GM10847 (cell line): ENCODE results near the gene BCAN.

Experiments used
- POLR2A ChIP-seq: IDR thresholded peaks from 2 replicates; pipeline ENCODE4 v1.6.1; 2011; ENCODE audit not compliant: insufficient read length; ENCODE audit errors: extremely low read depth

The BCAN gene

DNA sequence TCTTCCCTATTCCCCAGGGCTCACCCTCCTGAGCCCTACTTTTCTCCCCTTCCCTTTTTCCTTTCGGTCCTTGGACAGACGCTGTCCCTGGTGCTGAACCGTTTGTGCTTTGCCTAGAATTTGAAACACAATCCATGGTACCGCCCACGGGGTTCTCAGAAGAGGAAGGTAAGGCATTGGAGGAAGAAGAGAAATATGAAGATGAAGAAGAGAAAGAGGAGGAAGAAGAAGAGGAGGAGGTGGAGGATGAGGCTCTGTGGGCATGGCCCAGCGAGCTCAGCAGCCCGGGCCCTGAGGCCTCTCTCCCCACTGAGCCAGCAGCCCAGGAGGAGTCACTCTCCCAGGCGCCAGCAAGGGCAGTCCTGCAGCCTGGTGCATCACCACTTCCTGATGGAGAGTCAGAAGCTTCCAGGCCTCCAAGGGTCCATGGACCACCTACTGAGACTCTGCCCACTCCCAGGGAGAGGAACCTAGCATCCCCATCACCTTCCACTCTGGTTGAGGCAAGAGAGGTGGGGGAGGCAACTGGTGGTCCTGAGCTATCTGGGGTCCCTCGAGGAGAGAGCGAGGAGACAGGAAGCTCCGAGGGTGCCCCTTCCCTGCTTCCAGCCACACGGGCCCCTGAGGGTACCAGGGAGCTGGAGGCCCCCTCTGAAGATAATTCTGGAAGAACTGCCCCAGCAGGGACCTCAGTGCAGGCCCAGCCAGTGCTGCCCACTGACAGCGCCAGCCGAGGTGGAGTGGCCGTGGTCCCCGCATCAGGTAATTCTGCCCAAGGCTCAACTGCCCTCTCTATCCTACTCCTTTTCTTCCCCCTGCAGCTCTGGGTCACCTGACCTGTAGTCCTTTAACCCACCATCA, 10.4 kb downstream of the BCAN start:
- TF ChIP-seq POLR2A: no peak

- no peak for TF ChIP-seq POLR2A
Observed at GRCh38 chr1:156652992-156653355, 11.1 kb downstream of the BCAN start.

DNA sequence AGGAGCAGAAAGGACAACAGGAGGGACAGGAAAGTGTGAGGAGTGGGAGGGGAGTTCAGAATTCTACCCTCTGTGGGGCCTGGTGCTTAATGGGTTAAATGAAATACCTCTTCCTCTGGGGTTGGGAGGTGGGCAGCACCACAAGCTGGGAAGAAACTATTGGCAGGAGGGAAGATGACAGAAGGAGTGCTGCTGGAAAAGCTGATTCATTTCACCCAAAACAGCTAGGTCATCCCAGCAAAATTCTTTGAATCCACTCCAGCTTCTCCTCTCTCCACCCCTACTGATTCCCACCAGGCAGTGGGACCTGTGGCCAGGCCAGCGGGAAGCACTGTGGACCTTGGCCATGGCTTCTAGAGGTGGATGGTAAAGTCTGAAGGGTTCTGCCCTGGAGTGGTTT, 12.8 kb downstream of the BCAN start:
- TF ChIP-seq POLR2A: no peak

DNA sequence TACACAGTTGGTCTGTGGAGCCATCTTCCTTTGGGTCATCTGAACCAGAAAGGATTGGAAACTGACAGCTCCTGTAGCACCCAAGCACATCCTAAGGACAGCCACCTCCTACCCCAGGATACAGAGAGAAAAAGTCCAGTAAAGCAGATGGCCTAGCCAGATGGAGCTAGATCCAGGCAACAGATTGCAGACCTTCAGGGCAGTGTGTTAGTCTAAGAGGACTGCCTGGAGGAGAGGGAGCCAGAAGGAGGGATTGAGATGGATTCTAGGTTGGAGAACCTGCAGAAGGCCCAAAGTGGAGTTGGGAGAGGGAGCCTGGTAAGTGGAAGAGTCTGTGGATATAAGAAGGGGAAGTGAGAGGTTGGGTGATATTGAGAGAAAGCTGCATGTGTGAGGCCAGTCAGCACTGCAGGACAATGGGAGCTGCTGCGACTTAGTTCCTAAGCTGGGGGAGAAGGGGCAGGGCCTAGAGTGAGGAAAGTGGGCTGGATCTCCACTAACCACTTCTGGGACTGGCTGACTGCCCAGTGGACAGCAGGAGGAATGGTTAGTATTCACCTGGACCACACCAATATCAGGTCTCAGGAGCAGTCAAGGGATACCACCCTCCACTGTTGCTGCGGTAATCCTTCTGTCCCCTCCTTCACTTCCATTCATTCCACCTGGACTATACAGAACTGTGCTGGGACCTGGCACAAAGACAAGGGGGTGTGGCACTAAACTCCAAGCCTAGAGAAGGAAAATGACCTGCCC, 13.4 kb downstream of the BCAN start:
- TF ChIP-seq POLR2A: no peak

GRCh38 chr1:156655904-156656516, 14.1 kb downstream of the BCAN start:
- no peak for TF ChIP-seq POLR2A

- TF ChIP-seq POLR2A: no peak
Observed at GRCh38 chr1:156656806-156657740, 15.2 kb downstream of the BCAN start.

GRCh38 chr1:156657741-156658319, 15.9 kb downstream of the BCAN start:
- no peak for TF ChIP-seq POLR2A

DNA sequence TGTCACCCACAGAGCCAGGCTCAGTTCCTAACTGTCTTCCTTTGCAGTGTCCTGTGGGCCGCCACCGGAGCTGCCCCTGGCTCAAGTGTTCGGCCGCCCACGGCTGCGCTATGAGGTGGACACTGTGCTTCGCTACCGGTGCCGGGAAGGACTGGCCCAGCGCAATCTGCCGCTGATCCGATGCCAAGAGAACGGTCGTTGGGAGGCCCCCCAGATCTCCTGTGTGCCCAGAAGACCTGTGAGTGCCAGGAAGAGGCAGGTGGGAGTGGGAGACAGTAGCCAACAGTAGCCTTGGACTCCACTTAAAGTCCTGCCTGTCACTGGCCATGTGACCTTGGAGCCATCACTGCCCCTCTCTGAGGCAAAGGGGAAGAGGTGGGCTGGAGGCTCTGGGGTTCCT, 16.6 kb downstream of the BCAN start:
- TF ChIP-seq POLR2A: no peak

- no peak for TF ChIP-seq POLR2A
Observed at GRCh38 chr1:156658945-156659574, 17.1 kb downstream of the BCAN start.

DNA sequence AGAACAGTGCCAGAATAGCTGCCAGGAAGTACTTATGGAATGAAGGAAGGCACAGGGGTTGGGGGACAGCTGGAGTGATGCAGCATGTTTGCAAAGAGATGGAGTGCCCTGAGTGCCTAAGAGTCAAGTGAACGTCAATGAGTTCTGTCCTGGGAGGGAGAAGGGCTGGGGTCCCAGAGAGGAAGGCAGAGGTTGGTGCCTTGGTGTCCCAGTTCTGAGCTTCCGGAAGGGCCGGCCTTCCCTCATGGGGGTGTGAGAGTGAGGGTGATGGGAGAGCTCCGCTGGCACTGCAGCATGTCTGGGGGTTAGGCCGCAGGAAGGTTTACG, 17.7 kb downstream of the BCAN start:
- TF ChIP-seq POLR2A: no peak

DNA sequence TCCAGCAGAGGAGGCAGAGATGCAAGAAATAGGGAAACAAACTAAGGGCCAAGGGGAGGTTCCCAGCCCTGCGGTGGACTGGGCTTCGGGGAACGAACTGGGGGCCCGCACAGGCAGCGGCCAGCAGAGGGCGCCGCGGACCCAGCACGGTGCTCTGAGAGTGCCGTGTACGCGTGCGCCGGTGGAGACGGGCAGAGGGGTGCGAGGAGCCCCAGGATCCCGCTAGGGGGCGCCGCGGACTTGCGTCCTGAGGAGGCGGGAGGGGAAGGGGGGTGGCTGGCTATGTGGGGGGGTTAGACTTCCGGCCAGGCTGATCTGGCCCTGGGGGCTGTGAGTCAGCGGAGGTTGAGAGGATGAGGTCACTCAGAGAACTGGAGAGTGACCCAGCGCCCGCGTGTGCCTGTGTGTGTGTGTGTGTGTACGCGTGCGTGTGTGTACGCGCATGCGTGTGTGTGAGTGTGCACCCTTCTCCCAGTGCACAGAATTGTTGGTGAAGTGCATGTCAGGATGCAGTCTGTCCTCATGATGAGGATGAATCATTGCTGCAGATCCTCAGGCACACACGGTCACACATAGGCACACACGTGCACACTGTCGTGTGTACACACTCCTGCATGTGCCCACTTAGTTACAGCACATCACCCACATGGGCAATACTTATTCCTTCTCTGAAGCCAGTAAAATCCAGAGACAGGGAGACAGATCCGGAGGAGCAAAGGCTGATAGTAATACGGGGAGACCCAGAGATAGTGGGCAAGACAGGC, 18.3 kb downstream of the BCAN start:
- TF ChIP-seq POLR2A: peak; percentile 35

GRCh38 chr1:156660752-156661112, 18.8 kb downstream of the BCAN start:
- no peak for TF ChIP-seq POLR2A

- no peak for TF ChIP-seq POLR2A
Observed at GRCh38 chr1:156662005-156662799, 20.3 kb downstream of the BCAN start.
